GM23338 (cell line): ENCODE results near the gene TMEM185A. TPM values are rescaled to one million over a fixed set of nuclear protein-coding genes. Genes with fewer than 3 reads are reported as not detected.

Experiments
- ATAC-seq: fragments of 200-7000 bp; cut with Tn5 transposase; 3 replicates; pipeline ENCODE4 v1.9.1; 2020
- DNase-seq: peaks from one replicate; pipeline ENCODE4 v3.0.0-alpha.2; 2015; ENCODE audit warnings: low spot score
- H2AFZ ChIP-seq: fragments of 200-600 bp; sonication (generic); 2 replicates; pipeline ENCODE4 v1.8.0; 2016; ENCODE audit warnings: antibody characterized with exemption, mild to moderate bottlenecking, moderate library complexity
- H3F3A ChIP-seq: fragments of 200-600 bp; sonication (generic); replicated peaks from 2 replicates; pipeline ENCODE4 v1.8.0; 2017; ENCODE audit warnings: antibody characterized with exemption, mixed run types, low read depth
- H3K27ac ChIP-seq: fragments of 200-600 bp; sonication (generic); 2 replicates; pipeline ENCODE4 v1.6.1; 2016; ENCODE audit warnings: low read depth
- H3K27me3 ChIP-seq: fragments of 200-600 bp; sonication (generic); 2 replicates; pipeline ENCODE4 v1.8.0; 2016; ENCODE audit warnings: mild to moderate bottlenecking, mixed run types, moderate library complexity; ENCODE audit not compliant: insufficient read depth
- H3K36me3 ChIP-seq: fragments of 200-600 bp; sonication (generic); 2 replicates; pipeline ENCODE4 v1.8.0; 2016; ENCODE audit warnings: mild to moderate bottlenecking; ENCODE audit not compliant: insufficient read depth
- H3K4me1 ChIP-seq: fragments of 200-600 bp; sonication (generic); 2 replicates; pipeline ENCODE4 v1.8.0; 2016; ENCODE audit warnings: mild to moderate bottlenecking, moderate library complexity; ENCODE audit not compliant: insufficient read depth
- H3K4me2 ChIP-seq: fragments of 200-600 bp; sonication (generic); 2 replicates; pipeline ENCODE4 v1.7.1; 2017; ENCODE audit warnings: mixed run types
- H3K4me3 ChIP-seq: fragments of 200-600 bp; sonication (generic); 2 replicates; pipeline ENCODE4 v1.6.1; 2016; ENCODE audit warnings: mixed run types
- H3K79me2 ChIP-seq: fragments of 200-600 bp; sonication (generic); replicated peaks from 2 replicates; pipeline ENCODE4 v1.8.0; 2017; ENCODE audit warnings: mild to moderate bottlenecking; ENCODE audit not compliant: insufficient read depth
- H3K9me2 ChIP-seq: fragments of 200-600 bp; sonication (generic); 2 replicates; pipeline ENCODE4 v1.8.0; 2017; ENCODE audit not compliant: insufficient read depth
- H4K20me1 ChIP-seq: fragments of 200-600 bp; sonication (generic); replicated peaks from 2 replicates; pipeline ENCODE4 v1.8.0; 2017; ENCODE audit warnings: mild to moderate bottlenecking; ENCODE audit not compliant: insufficient read depth
- H3K27ac Mint-ChIP-seq: 2 replicates; pipeline ENCODE4 v1.8.0; 2020; ENCODE audit warnings: inconsistent platforms, mild to moderate bottlenecking, moderate library complexity, mixed read lengths
- H3K27me3 Mint-ChIP-seq: 3 replicates; pipeline ENCODE4 v1.8.0; 2022; ENCODE audit warnings: low read depth, mild to moderate bottlenecking, moderate library complexity, mixed read lengths, inconsistent platforms; ENCODE audit not compliant: insufficient read depth, poor library complexity
- H3K36me3 Mint-ChIP-seq: 3 replicates; pipeline ENCODE4 v1.8.0; 2021; ENCODE audit warnings: low read depth, mild to moderate bottlenecking, inconsistent platforms, moderate library complexity, mixed read lengths
- H3K4me1 Mint-ChIP-seq: 3 replicates; pipeline ENCODE4 v1.8.0; 2020; ENCODE audit warnings: mild to moderate bottlenecking, inconsistent platforms, mixed read lengths
- H3K4me3 Mint-ChIP-seq: 3 replicates; pipeline ENCODE4 v1.8.0; 2021; ENCODE audit warnings: moderate library complexity, mild to moderate bottlenecking, inconsistent platforms, mixed read lengths
- H3K9me3 Mint-ChIP-seq: 3 replicates; pipeline ENCODE4 v1.8.0; 2020; ENCODE audit warnings: moderate library complexity, mild to moderate bottlenecking, inconsistent platforms, mixed read lengths
- CREB1 ChIP-seq: fragments of 250-450 bp; sonication (Bioruptor Pico); IDR thresholded peaks from 2 replicates; pipeline ENCODE4 v1.5.0; 2020; ENCODE audit warnings: low read depth, mild to moderate bottlenecking, moderate library complexity
- CTCF ChIP-seq, 2 experiments: fragments of 200-600 bp in 1 of 2; sonication (generic) in 1 of 2; conservative IDR thresholded peaks; 2 replicates each; pipeline versions ENCODE4 v1.5.1 to v1.6.1; 2016 to 2017; ENCODE audit warnings: antibody characterized with exemption in 2 of 2, low read depth in 2 of 2, mild to moderate bottlenecking in 2 of 2, moderate library complexity in 1 of 2
- ETS1 ChIP-seq: IDR thresholded peaks from 2 replicates; pipeline ENCODE4 v1.6.1; 2016; ENCODE audit warnings: antibody characterized with exemption
- EZH2 ChIP-seq: fragments of 200-600 bp; sonication (generic); IDR thresholded peaks from one replicate; pipeline ENCODE4 v1.8.0; 2017; ENCODE audit warnings: antibody characterized with exemption, mild to moderate bottlenecking, low read depth; ENCODE audit not compliant: unreplicated experiment
- EZH2phosphoT487 ChIP-seq: fragments of 200-600 bp; sonication (generic); IDR thresholded peaks from one replicate; pipeline ENCODE4 v1.8.1; 2018; ENCODE audit warnings: antibody characterized with exemption; ENCODE audit not compliant: unreplicated experiment
- JUNB ChIP-seq: IDR thresholded peaks from one replicate; pipeline ENCODE4 v1.6.1; 2016; ENCODE audit warnings: antibody characterized with exemption; ENCODE audit not compliant: unreplicated experiment
- NANOG ChIP-seq: IDR thresholded peaks from 2 replicates; pipeline ENCODE4 v1.6.1; 2016; ENCODE audit warnings: antibody characterized with exemption, borderline replicate concordance
- REST ChIP-seq: IDR thresholded peaks from one replicate; pipeline ENCODE4 v1.6.1; 2018; ENCODE audit warnings: antibody characterized with exemption; ENCODE audit not compliant: unreplicated experiment
- STAT1 ChIP-seq: IDR thresholded peaks from one replicate; pipeline ENCODE4 v1.6.1; 2016; ENCODE audit warnings: antibody characterized with exemption; ENCODE audit not compliant: unreplicated experiment
- ZNF114 ChIP-seq: fragments of 250-450 bp; sonication (Bioruptor Pico); IDR thresholded peaks from 2 replicates; pipeline ENCODE4 v1.5.0; 2020; ENCODE audit warnings: mild to moderate bottlenecking, moderate library complexity
- ZNF331 ChIP-seq: fragments of 250-450 bp; sonication (Bioruptor Pico); IDR thresholded peaks from 2 replicates; pipeline ENCODE4 v1.5.0; 2020; ENCODE audit warnings: low read depth, mild to moderate bottlenecking, moderate library complexity
- polyA plus RNA-seq: library from polyadenylated mRNA; unstranded; fragments of >200 nt; fragmentation: Nextera tagmentation; extraction: Ambion mirVana; gene quantifications from 2 replicates; pipeline ENCODE4 v1.2.1, GENCODE V29; 2016
- total RNA-seq: library from RNA; depleted of rRNA; stranded (reverse); fragments of >200 nt; shearing (Covaris generic); gene quantifications from 2 replicates; pipeline ENCODE4 v1.2.3, GENCODE V29; 2014

The TMEM185A gene
- total and polyA plus RNA-seq, 2 experiments from 2014 or later: 9.3 to 16.7 TPM

- H3K4me1 ChIP-seq: no peaks in the 10 kb centered on the region
- H3K27me3 ChIP-seq: no peaks in the 10 kb centered on the region
- H3K36me3 Mint-ChIP-seq: no peaks in the 10 kb centered on the region
- H3K4me2 ChIP-seq: no peak overlapping the region
- no peaks in the 10 kb centered on the region for H3K36me3 ChIP-seq
- H3K27ac Mint-ChIP-seq: no peak overlapping the region
- ATAC-seq: no peak
- no peaks in the 10 kb centered on the region for H3K9me2 ChIP-seq
- no peaks in the 10 kb centered on the region for H3K4me1 Mint-ChIP-seq
- H3K9me3 Mint-ChIP-seq: peaks cover 2% of the 10 kb centered on the region; the same call in 1 of the 3 replicates
- H4K20me1 ChIP-seq: no peaks in the 10 kb centered on the region
- no peak overlapping the region for H3K27ac ChIP-seq
- TF ChIP-seq CTCF (conservative IDR thresholded peaks at IDR 0.05; ENCODE audit: low read depth in 2 of 2): no peak
- no peak for TF ChIP-seq CREB1 (CRISPR knock-in tag)
- no peak for TF ChIP-seq EZH2phosphoT487
- no peak for TF ChIP-seq NANOG
- no peak for TF ChIP-seq ZNF331 (CRISPR knock-in tag)
- no peak for TF ChIP-seq STAT1
- TF ChIP-seq ZNF114: no peak
- no peak for TF ChIP-seq JUNB
- TF ChIP-seq ETS1: no peak
- no peak for TF ChIP-seq REST
- no peak overlapping the region for H3K4me3 ChIP-seq
- no peaks in the 10 kb centered on the region for H3K27me3 Mint-ChIP-seq
- DNase-seq: no peak
- no peak overlapping the region for H3K4me3 Mint-ChIP-seq
- H3K79me2 ChIP-seq: no peaks in the 10 kb centered on the region
- H2AFZ ChIP-seq: no peak overlapping the region
- H3F3A ChIP-seq: no peaks in the 10 kb centered on the region
These were observed 7.3 kb upstream of the TMEM185A start for GRCh38 chrX:149638860-149639259.

- no peaks in the 10 kb centered on the region for H3F3A ChIP-seq
- H3K27ac ChIP-seq: no peak overlapping the region
- Mint-ChIP-seq H3K27ac (no peak overlapping the region), H3K4me1 (peaks cover 15% of the 10 kb centered on the region; the same call in 2 of the 3 replicates), H3K36me3 (no peaks in the 10 kb centered on the region), H3K9me3 (peaks cover 2% of the 10 kb centered on the region; the same call in 2 of the 3 replicates), H3K27me3 (peaks cover 10% of the 10 kb centered on the region), H3K4me3 (no peak overlapping the region)
- H3K36me3 ChIP-seq: no peaks in the 10 kb centered on the region
- 0 out of 2 replicates have a peak, but pooled peaks cover 8% of the 10 kb centered on the region for H3K4me1 ChIP-seq
- no peak overlapping the region for H3K4me2 ChIP-seq
- no peak overlapping the region for H3K4me3 ChIP-seq
- peaks cover 21% of the 10 kb centered on the region for H3K79me2 ChIP-seq
- peaks cover 11% of the 10 kb centered on the region for H3K27me3 ChIP-seq
- no peak for DNase-seq
- H3K9me2 ChIP-seq: no peaks in the 10 kb centered on the region
- H2AFZ ChIP-seq: no peak overlapping the region
- no peaks in the 10 kb centered on the region for H4K20me1 ChIP-seq
- ATAC-seq: no peak
- TF ChIP-seq JUNB: no peak
- no peak for TF ChIP-seq EZH2
- TF ChIP-seq NANOG: no peak
These were observed 1.9 kb upstream of the TMEM185A start for GRCh38 chrX:149633511-149633910.
